DOHH2 (cell line): ENCODE measurements around the gene CDPF1.
A peak's percentile ranks its signal among the peaks of the same experiment; 100 is the strongest.

Experiments used
- H3F3A ChIP-seq: fragments of 200-600 bp; sonication (generic), shearing (Covaris generic); 2 replicates; pipeline ENCODE4 v1.6.0; 2016; ENCODE audit warnings: antibody characterized with exemption, mild to moderate bottlenecking; ENCODE audit not compliant: control insufficient read depth, insufficient read depth
- H3K27ac ChIP-seq: fragments of 200-600 bp; sonication (generic); 2 replicates; pipeline ENCODE4 v1.5.1; 2014; ENCODE audit warnings: low read depth, mild to moderate bottlenecking, low read length, moderate library complexity
- H3K27me3 ChIP-seq: fragments of 200-600 bp; sonication (generic); 2 replicates; pipeline ENCODE4 v1.6.1; 2014; ENCODE audit warnings: mild to moderate bottlenecking, low read length, mixed read lengths; ENCODE audit not compliant: control insufficient read depth
- H3K36me3 ChIP-seq: fragments of 200-600 bp; sonication (generic); 2 replicates; pipeline ENCODE4 v1.6.1; 2014; ENCODE audit warnings: mild to moderate bottlenecking, low read length, moderate library complexity, mixed read lengths; ENCODE audit not compliant: control insufficient read depth
- H3K4me1 ChIP-seq: fragments of 200-600 bp; sonication (generic); 2 replicates; pipeline ENCODE4 v1.6.1; 2014; ENCODE audit warnings: mild to moderate bottlenecking, low read length, mixed read lengths; ENCODE audit not compliant: control insufficient read depth
- H3K4me2 ChIP-seq: fragments of 200-600 bp; sonication (generic); 2 replicates; pipeline ENCODE4 v1.6.0; 2014; ENCODE audit warnings: mild to moderate bottlenecking, low read length, moderate library complexity
- H3K4me3 ChIP-seq: fragments of 200-600 bp; sonication (generic); 2 replicates; pipeline ENCODE4 v1.5.1; 2014; ENCODE audit warnings: mild to moderate bottlenecking, low read length, mixed read lengths
- H3K79me2 ChIP-seq: fragments of 200-600 bp; sonication (generic); 2 replicates; pipeline ENCODE4 v1.6.1; 2014; ENCODE audit warnings: mild to moderate bottlenecking, low read length, mixed read lengths; ENCODE audit not compliant: control insufficient read depth
- H3K9me2 ChIP-seq: fragments of 200-600 bp; sonication (generic); replicated peaks from 2 replicates; pipeline ENCODE4 v1.6.1; 2014; ENCODE audit warnings: mild to moderate bottlenecking, low read length, mixed read lengths; ENCODE audit not compliant: control insufficient read depth
- H3K9me3 ChIP-seq: fragments of 200-600 bp; sonication (generic); 2 replicates; pipeline ENCODE4 v1.6.1; 2014; ENCODE audit warnings: antibody characterized with exemption, low read length, mixed read lengths; ENCODE audit not compliant: control insufficient read depth, insufficient read depth
- H4K20me1 ChIP-seq: fragments of 200-600 bp; sonication (generic); 2 replicates; pipeline ENCODE4 v1.6.0; 2014; ENCODE audit warnings: low read depth, mild to moderate bottlenecking, antibody characterized with exemption, low read length, moderate library complexity; ENCODE audit not compliant: control insufficient read depth, insufficient read depth
- EZH2phosphoT487 ChIP-seq: fragments of 200-600 bp; sonication (generic); IDR thresholded peaks from 2 replicates; pipeline ENCODE4 v1.6.1; 2017; ENCODE audit warnings: borderline replicate concordance, mild to moderate bottlenecking, antibody characterized with exemption, low read length, moderate library complexity, mixed read lengths
- TF ChIP-seq, protein P1 (sequence below): fragments of 200-600 bp; sonication (generic); IDR thresholded peaks from one replicate; pipeline ENCODE4 v1.5.1; 2014; ENCODE audit warnings: antibody characterized with exemption, mild to moderate bottlenecking, low read depth, low read length; ENCODE audit not compliant: poor library complexity, severe bottlenecking

CDPF1 gene, protein sequence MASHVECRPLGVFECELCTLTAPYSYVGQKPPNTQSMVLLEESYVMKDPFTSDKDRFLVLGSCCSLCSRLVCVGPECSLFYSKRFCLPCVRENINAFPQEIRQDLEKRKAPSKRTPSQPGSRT

DNA sequence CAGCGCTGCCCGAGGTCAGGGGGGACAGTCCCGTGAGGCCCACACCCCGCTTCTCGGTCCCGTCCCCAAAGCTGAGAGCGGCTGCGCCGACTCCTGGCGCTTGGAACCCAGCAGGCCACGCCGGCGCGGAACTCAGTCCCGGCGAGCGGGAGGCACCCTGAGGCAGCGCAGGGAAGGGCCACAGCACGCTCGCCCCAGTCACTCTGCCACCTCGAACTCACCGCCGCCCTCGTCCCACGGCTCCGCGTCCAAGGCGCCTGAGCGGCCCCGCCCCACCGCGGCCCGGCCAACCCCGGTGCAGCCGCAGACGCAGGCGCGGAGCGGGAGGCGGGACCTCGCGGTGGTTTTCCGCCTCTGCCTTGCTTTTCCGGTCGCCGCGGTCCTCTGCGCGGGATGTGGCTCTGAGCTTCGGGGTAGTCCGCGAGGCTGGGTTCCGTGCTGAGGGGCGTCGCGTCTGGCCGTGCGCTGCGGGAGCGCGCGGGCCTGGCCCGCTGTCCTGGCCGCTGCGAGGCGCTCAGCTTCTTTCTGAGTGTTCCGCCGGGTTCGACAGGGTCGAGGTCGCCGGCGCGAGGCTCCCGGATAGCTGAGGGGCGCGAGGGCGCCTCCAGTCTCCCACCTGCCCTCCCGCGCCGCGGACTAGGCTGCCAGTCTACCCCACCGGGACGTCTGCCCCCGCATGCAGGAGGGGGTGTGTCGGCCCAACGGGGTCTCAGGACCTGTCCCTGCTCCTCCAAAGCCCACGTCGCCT lies at the start of gene CDPF1:
Gene CDPF1, minus strand, starts transcription at position 259 of the 748 bp plus-strand sequence. CDS start 2,009 bp downstream, outside the sequence.
- Histone ChIP-seq H3K4me3 (peak within 1 kb of the TSS; percentile 81), H3F3A (no peaks in the 10 kb centered on the region), H3K36me3 (no peaks in the 10 kb centered on the region), H3K4me1 (peaks cover 34% of the 10 kb centered on the region), H3K4me2 (peak within 1 kb of the TSS; percentile 94), H3K27me3 (no peaks in the 10 kb centered on the region), H3K27ac (peak within 1 kb of the TSS; percentile 75), H4K20me1 (no peaks in the 10 kb centered on the region), H3K9me2 (no peaks in the 10 kb centered on the region), H3K79me2 (peaks cover 19% of the 10 kb centered on the region), H3K9me3 (no peaks in the 10 kb centered on the region)
- TF ChIP-seq, protein P1, sequence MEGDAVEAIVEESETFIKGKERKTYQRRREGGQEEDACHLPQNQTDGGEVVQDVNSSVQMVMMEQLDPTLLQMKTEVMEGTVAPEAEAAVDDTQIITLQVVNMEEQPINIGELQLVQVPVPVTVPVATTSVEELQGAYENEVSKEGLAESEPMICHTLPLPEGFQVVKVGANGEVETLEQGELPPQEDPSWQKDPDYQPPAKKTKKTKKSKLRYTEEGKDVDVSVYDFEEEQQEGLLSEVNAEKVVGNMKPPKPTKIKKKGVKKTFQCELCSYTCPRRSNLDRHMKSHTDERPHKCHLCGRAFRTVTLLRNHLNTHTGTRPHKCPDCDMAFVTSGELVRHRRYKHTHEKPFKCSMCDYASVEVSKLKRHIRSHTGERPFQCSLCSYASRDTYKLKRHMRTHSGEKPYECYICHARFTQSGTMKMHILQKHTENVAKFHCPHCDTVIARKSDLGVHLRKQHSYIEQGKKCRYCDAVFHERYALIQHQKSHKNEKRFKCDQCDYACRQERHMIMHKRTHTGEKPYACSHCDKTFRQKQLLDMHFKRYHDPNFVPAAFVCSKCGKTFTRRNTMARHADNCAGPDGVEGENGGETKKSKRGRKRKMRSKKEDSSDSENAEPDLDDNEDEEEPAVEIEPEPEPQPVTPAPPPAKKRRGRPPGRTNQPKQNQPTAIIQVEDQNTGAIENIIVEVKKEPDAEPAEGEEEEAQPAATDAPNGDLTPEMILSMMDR, result no peak
- TF ChIP-seq EZH2phosphoT487, result no peak

DNA sequence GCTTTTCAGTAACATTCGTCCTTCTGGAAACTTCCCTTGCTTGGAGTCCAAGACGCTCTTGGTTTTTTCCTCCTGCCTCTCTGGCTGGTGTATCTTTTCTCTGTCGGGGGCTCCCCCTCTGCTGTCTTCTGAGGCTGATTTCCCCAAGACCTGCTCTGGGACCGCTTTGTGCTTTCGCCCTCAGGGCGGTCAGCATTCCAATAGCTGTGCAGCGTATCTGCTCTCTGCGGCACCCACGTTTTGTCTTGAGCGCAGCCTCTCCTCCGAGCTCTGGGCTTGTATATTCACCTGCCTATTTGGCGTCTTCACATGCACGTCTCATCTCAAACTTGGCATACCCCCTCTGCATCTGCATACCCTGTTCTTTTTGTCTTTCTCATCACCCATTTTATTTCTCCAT lies 49.0 kb upstream of the CDPF1 start:
- peak overlapping the region; percentile 97; the same call in 1 of the 2 replicates for H3K4me2 ChIP-seq
- peaks cover 60% of the 10 kb centered on the region for H3K36me3 ChIP-seq
- TF ChIP-seq, protein P1, result no peak
- TF ChIP-seq EZH2phosphoT487, result no peak
- peak overlapping the region; percentile 30; the same call in 1 of the 2 replicates for H3K4me3 ChIP-seq
- H3K9me2 ChIP-seq, result no peaks in the 10 kb centered on the region
- H3K79me2 ChIP-seq, result peaks cover 81% of the 10 kb centered on the region
- no peaks in the 10 kb centered on the region for H3K9me3 ChIP-seq
- H3F3A ChIP-seq, result peaks cover 3% of the 10 kb centered on the region; the same call in 1 of the 2 replicates
- no peaks in the 10 kb centered on the region for H3K27me3 ChIP-seq
- H3K27ac ChIP-seq, result no peak overlapping the region
- peaks cover 36% of the 10 kb centered on the region for H3K4me1 ChIP-seq
- H4K20me1 ChIP-seq, result peaks cover 6% of the 10 kb centered on the region; the same call in 1 of the 2 replicates

DNA sequence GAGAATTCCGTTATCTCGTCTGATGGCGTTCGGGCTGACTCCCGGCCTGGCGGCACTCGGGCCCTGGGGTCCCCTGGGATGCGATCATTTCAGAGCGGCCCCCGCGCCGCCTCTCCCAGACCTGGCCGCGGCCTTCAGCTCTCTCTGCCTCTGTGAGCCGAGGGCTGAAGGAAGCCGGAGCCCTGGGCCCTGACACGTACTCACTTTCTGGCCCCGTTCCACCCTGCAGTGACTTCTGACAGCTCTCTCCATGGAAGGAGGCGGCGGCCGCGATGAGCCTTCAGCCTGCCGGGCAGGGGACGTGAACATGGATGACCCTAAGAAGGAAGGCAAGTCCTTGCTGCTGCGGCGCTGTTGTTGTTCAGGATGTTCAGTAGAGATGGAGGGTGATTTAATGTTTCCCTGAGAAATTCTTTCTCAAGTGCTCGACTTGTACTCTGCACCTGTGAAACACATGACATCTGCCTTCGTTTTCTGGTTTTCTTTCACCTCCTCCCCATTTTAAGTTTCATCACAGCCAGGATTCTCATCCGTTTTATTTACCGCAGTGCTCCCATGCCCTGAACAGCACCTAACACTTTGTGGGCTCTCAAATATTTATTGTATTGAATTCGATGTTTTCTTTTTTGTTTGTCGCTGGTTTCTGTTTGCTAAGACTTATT lies 47.2 kb upstream of the CDPF1 start:
- Histone ChIP-seq H3K27ac (peak overlapping the region; percentile 75), H3K4me2 (peak overlapping the region; percentile 97), H3K36me3 (peaks cover 45% of the 10 kb centered on the region), H3K4me1 (peaks cover 54% of the 10 kb centered on the region), H3K79me2 (peaks cover 63% of the 10 kb centered on the region), H3F3A (peaks cover 6% of the 10 kb centered on the region), H3K9me2 (no peaks in the 10 kb centered on the region), H3K27me3 (no peaks in the 10 kb centered on the region), H3K9me3 (no peaks in the 10 kb centered on the region), H3K4me3 (peak overlapping the region; percentile 96), H4K20me1 (no peaks in the 10 kb centered on the region)
- TF ChIP-seq EZH2phosphoT487, result no peak
- TF ChIP-seq, protein P1, result no peak
